ENCODE results near the gene LCN15. TPM values are rescaled to one million over a fixed set of nuclear protein-coding genes. Genes with fewer than 3 reads are reported as not detected.
A peak's percentile ranks its signal among the peaks of the same experiment; 100 is the strongest.
"Not testable (repeated sequence)": the region's sequence is repeated elsewhere in the genome, so short reads cannot be mapped to it uniquely, and the experiment has no call there.

LCN15 gene
- total RNA-seq, 2 donors from 2014 or later: not detected

GRCh38 chr9:136712690-136713544, 51.4 kb downstream of the LCN15 start:
- no peaks in the 10 kb centered on the region for H3K36me3 Mint-ChIP-seq
- no peaks in the 10 kb centered on the region for H3K9me3 Mint-ChIP-seq
- no peak for ATAC-seq
- DNase-seq (ENCODE audit: low spot score in 2 of 2): no peak
- H3K27ac Mint-ChIP-seq: no peak overlapping the region

- ATAC-seq (peak in 1 of 2 donors; percentile 51), DNase-seq (ENCODE audit: low spot score in 2 of 2) (no peak)
- no peaks in the 10 kb centered on the region for H3K36me3 Mint-ChIP-seq
- no peak within 1 kb of the TSS for H3K27ac Mint-ChIP-seq
- H3K9me3 Mint-ChIP-seq: no peaks in the 10 kb centered on the region
Measured at GRCh38 chr9:136711751-136712689, 52.3 kb downstream of the LCN15 start, which contains the start of gene DIPK1B. TSS of gene DIPK1B (plus strand) at chr9:136712572. CDS start at chr9:136712666, 94 bp downstream.

- not testable (repeated sequence) for H3K36me3 Mint-ChIP-seq; H3K9me3 Mint-ChIP-seq; DNase-seq (ENCODE audit: low spot score in 2 of 2); ATAC-seq
- H3K27ac Mint-ChIP-seq: peak overlapping the region in 1 of 2 donors; percentile 79
Measured at GRCh38 chr9:136711219-136711648, 53.1 kb downstream of the LCN15 start.

- ATAC-seq (no peak), DNase-seq (ENCODE audit: low spot score in 2 of 2) (no peak)
- Mint-ChIP-seq H3K27ac (no peak overlapping the region), H3K9me3 (no peaks in the 10 kb centered on the region), H3K36me3 (no peaks in the 10 kb centered on the region)
Measured at GRCh38 chr9:136710543-136710942, 53.8 kb downstream of the LCN15 start.

Other genes with a start within 250 kb of the LCN15 start
- gene NOTCH1, start 218.5 kb downstream of the LCN15 start, total RNA-seq: 10 to 100 TPM; 76.4 to 85.5 TPM
- gene EGFL7, start 101.6 kb downstream of the LCN15 start, total RNA-seq: 1 to 10 TPM in 1 of 2 donors, under 1 TPM in 1; 0.61 to 1.6 TPM
- gene AGPAT2, start 77.1 kb downstream of the LCN15 start, total RNA-seq: 10 to 100 TPM in 1 of 2 donors, 1 to 10 TPM in 1; 7.4 to 18.9 TPM
- gene DIPK1B, start 51.9 kb downstream of the LCN15 start, total RNA-seq: under 1 TPM in 1 of 2 donors, not detected in 1; 0.37 TPM
- 1 to 10 TPM in 1 of 2 donors, under 1 TPM in 1; 0.89 to 1.6 TPM for gene LCN10, start 21.6 kb downstream of the LCN15 start, total RNA-seq
- gene LCN6, start 16.0 kb downstream of the LCN15 start, total RNA-seq: not detected
- gene LCN8, start 6.3 kb downstream of the LCN15 start, total RNA-seq: not detected
- 10 to 100 TPM; 31.1 to 46.8 TPM for gene TMEM141, start 26.8 kb upstream of the LCN15 start, total RNA-seq
- 1 to 10 TPM in 1 of 2 donors, under 1 TPM in 1; 0.18 to 1.3 TPM for gene CCDC183, start 31.8 kb upstream of the LCN15 start, total RNA-seq
- 100 to 1,000 TPM in 1 of 2 donors, 10 to 100 TPM in 1; 79.3 to 101 TPM for gene RABL6, start 43.4 kb upstream of the LCN15 start, total RNA-seq
- 1 to 10 TPM; 3.7 to 6.7 TPM for gene AJM1, start 78.0 kb upstream of the LCN15 start, total RNA-seq
- 100 to 1,000 TPM; 129 to 167 TPM for gene PHPT1, start 84.9 kb upstream of the LCN15 start, total RNA-seq
- 10 to 100 TPM; 17.7 to 21.5 TPM for gene MAMDC4, start 87.8 kb upstream of the LCN15 start, total RNA-seq
- gene EDF1, start 101.8 kb upstream of the LCN15 start, total RNA-seq: 100 to 1,000 TPM; 272 to 274 TPM
- gene TRAF2, start 122.0 kb upstream of the LCN15 start, total RNA-seq: 10 to 100 TPM; 53.7 to 56.5 TPM
- gene FBXW5, start 180.2 kb upstream of the LCN15 start, total RNA-seq: 100 to 1,000 TPM in 1 of 2 donors, 10 to 100 TPM in 1; 66.9 to 107 TPM
- gene C8G, start 180.7 kb upstream of the LCN15 start, total RNA-seq: 1 to 10 TPM; 1.5 to 2.5 TPM
- gene LCN12, start 187.8 kb upstream of the LCN15 start, total RNA-seq: 1 to 10 TPM in 1 of 2 donors, under 1 TPM in 1; 0.64 to 2.0 TPM
- gene PTGDS, start 213.0 kb upstream of the LCN15 start, total RNA-seq: not detected
- gene LCNL1, start 218.5 kb upstream of the LCN15 start, total RNA-seq: not detected
- 10 to 100 TPM; 36.7 to 64.5 TPM for gene PAXX, start 227.9 kb upstream of the LCN15 start, total RNA-seq
- not detected for gene CLIC3, start 232.1 kb upstream of the LCN15 start, total RNA-seq